ENCODE data around the gene FANCF.
"Not testable (repeated sequence)": the region's sequence is repeated elsewhere in the genome, so short reads cannot be mapped to it uniquely, and the experiment has no call there.

FANCF gene

GRCh38 chr11:22625448-22626287, at the start of gene FANCF:
FANCF (minus strand) TSS chr11:22625823; CDS start chr11:22625810, 13 bp downstream.
- DNase-seq (ENCODE audit: low read depth), result peak; percentile 98

- DNase-seq (ENCODE audit: low read depth), result no peak
Observed at GRCh38 chr11:22674470-22675439, 49.1 kb upstream of the FANCF start.

GRCh38 chr11:22671751-22672150, 46.1 kb upstream of the FANCF start:
- no peak for DNase-seq (ENCODE audit: low read depth)

GRCh38 chr11:22670830-22671229, 45.2 kb upstream of the FANCF start:
- no peak for DNase-seq (ENCODE audit: low read depth)

- no peak for DNase-seq (ENCODE audit: low read depth)
Observed at GRCh38 chr11:22669368-22669767, 43.7 kb upstream of the FANCF start.

- no peak for DNase-seq (ENCODE audit: low read depth)
Observed at GRCh38 chr11:22668005-22668796, 42.6 kb upstream of the FANCF start.

- no peak for DNase-seq (ENCODE audit: low read depth)
Observed at GRCh38 chr11:22666688-22667439, 41.2 kb upstream of the FANCF start.

- DNase-seq (ENCODE audit: low read depth), result no peak
Observed at GRCh38 chr11:22666325-22666687, 40.7 kb upstream of the FANCF start, which contains the start of gene GAS2. GAS2 (plus strand) TSS chr11:22666611; CDS start chr11:22674870, 8,259 bp downstream.

GRCh38 chr11:22659783-22660182, 34.2 kb upstream of the FANCF start:
- DNase-seq (ENCODE audit: low read depth), result no peak

GRCh38 chr11:22657101-22657694, 31.6 kb upstream of the FANCF start:
- DNase-seq (ENCODE audit: low read depth), result no peak

GRCh38 chr11:22656130-22656529, 30.5 kb upstream of the FANCF start:
- no peak for DNase-seq (ENCODE audit: low read depth)

GRCh38 chr11:22652346-22652745, 26.7 kb upstream of the FANCF start:
- DNase-seq (ENCODE audit: low read depth), result not testable (repeated sequence)

GRCh38 chr11:22641559-22641958, 15.9 kb upstream of the FANCF start:
- DNase-seq (ENCODE audit: low read depth), result no peak

- DNase-seq (ENCODE audit: low read depth), result no peak
Observed at GRCh38 chr11:22640862-22641261, 15.2 kb upstream of the FANCF start.

- DNase-seq (ENCODE audit: low read depth), result no peak
Observed at GRCh38 chr11:22635689-22636088, 10.1 kb upstream of the FANCF start.

GRCh38 chr11:22634897-22635629, 9.4 kb upstream of the FANCF start:
- no peak for DNase-seq (ENCODE audit: low read depth)

- no peak for DNase-seq (ENCODE audit: low read depth)
Observed at GRCh38 chr11:22633354-22633902, 7.8 kb upstream of the FANCF start.

GRCh38 chr11:22627421-22627820, 1.8 kb upstream of the FANCF start:
- DNase-seq (ENCODE audit: low read depth), result no peak

- DNase-seq (ENCODE audit: low read depth), result no peak
Observed at GRCh38 chr11:22626573-22627239, 1.1 kb upstream of the FANCF start.
